SK-N-SH treated with all-trans-retinoic acid at 6 μM for 48 hours (cell line): ENCODE data around the gene FBXO31.

Source experiments
- ATAC-seq: fragments of 200-7000 bp; cut with Tn5 transposase; 3 replicates; pipeline ENCODE4 v1.9.1; 2020; ENCODE audit warnings: mild to moderate bottlenecking, moderate library complexity
- ARNTL ChIP-seq: fragments of 450-650 bp; formaldehyde crosslinking; IDR thresholded peaks from 2 replicates; pipeline ENCODE4 v1.5.0; 2020; ENCODE audit warnings: low read depth, mild to moderate bottlenecking, moderate library complexity, borderline replicate concordance
- BACH2 ChIP-seq: fragments of 250-450 bp; sonication (Bioruptor Pico); IDR thresholded peaks from 2 replicates; pipeline ENCODE4 v1.9.0; 2021; ENCODE audit warnings: mild to moderate bottlenecking, borderline replicate concordance
- CREB5 ChIP-seq: fragments of 250-450 bp; sonication (Bioruptor Pico); IDR thresholded peaks from 2 replicates; pipeline ENCODE4 v1.5.1; 2020; ENCODE audit warnings: low read depth, mild to moderate bottlenecking, moderate library complexity
- CSDC2 ChIP-seq: fragments of 250-450 bp; sonication (Bioruptor Pico); IDR thresholded peaks from 2 replicates; pipeline ENCODE4 v1.5.0; 2020; ENCODE audit warnings: mild to moderate bottlenecking, moderate library complexity
- CSRNP3 ChIP-seq: fragments of 250-450 bp; sonication (Bioruptor Pico); IDR thresholded peaks from 2 replicates; pipeline ENCODE4 v1.5.1; 2021; ENCODE audit warnings: mild to moderate bottlenecking, moderate library complexity
- ESRRG ChIP-seq: fragments of 250-450 bp; sonication (Bioruptor Pico); IDR thresholded peaks from 2 replicates; pipeline ENCODE4 v1.6.1; 2021; ENCODE audit warnings: mild to moderate bottlenecking
- OSR1 ChIP-seq: fragments of 250-450 bp; sonication (Bioruptor Pico); IDR thresholded peaks from 2 replicates; pipeline ENCODE4 v1.8.0; 2022; ENCODE audit warnings: moderate library complexity, mild to moderate bottlenecking, inconsistent platforms
- POU6F1 ChIP-seq: fragments of 250-450 bp; sonication (Bioruptor Pico); IDR thresholded peaks from 2 replicates; pipeline ENCODE4 v1.8.0; 2021; ENCODE audit warnings: low read depth, mild to moderate bottlenecking, moderate library complexity, borderline replicate concordance
- PPARA ChIP-seq: fragments of 250-450 bp; sonication (Bioruptor Pico); IDR thresholded peaks from 2 replicates; pipeline ENCODE4 v1.5.0; 2020; ENCODE audit warnings: mild to moderate bottlenecking, borderline replicate concordance
- RARB ChIP-seq: fragments of 250-450 bp; sonication (Bioruptor Pico); IDR thresholded peaks from 2 replicates; pipeline ENCODE4 v1.8.0; 2021; ENCODE audit warnings: mild to moderate bottlenecking, moderate library complexity
- SNAI2 ChIP-seq: fragments of 250-450 bp; sonication (Bioruptor Pico); IDR thresholded peaks from 2 replicates; pipeline ENCODE4 v1.5.0; 2020; ENCODE audit warnings: mild to moderate bottlenecking, moderate library complexity
- TCF4 ChIP-seq: fragments of 250-450 bp; sonication (Bioruptor Pico); IDR thresholded peaks from 2 replicates; pipeline ENCODE4 v1.8.0; 2021; ENCODE audit warnings: mild to moderate bottlenecking, moderate library complexity, borderline replicate concordance
- TOX ChIP-seq: fragments of 250-450 bp; sonication (Bioruptor Pico); IDR thresholded peaks from 2 replicates; pipeline ENCODE4 v1.8.0; 2021; ENCODE audit warnings: mild to moderate bottlenecking, moderate library complexity, borderline replicate concordance
- TSHZ2 ChIP-seq: fragments of 250-450 bp; sonication (Bioruptor Pico); IDR thresholded peaks from 2 replicates; pipeline ENCODE4 v1.5.0; 2020; ENCODE audit warnings: mild to moderate bottlenecking, moderate library complexity
- ZFP3 ChIP-seq: fragments of 250-450 bp; sonication (Bioruptor Pico); IDR thresholded peaks from 2 replicates; pipeline ENCODE4 v1.5.0; 2020; ENCODE audit warnings: mild to moderate bottlenecking, moderate library complexity
- ZFP30 ChIP-seq: fragments of 450-650 bp; formaldehyde crosslinking; IDR thresholded peaks from 2 replicates; pipeline ENCODE4 v1.5.0; 2022; ENCODE audit warnings: mild to moderate bottlenecking, moderate library complexity
- ZNF565 ChIP-seq: fragments of 450-650 bp; formaldehyde crosslinking; conservative IDR thresholded peaks from 2 replicates; pipeline ENCODE4 v1.5.0; 2020; ENCODE audit warnings: low read depth, mild to moderate bottlenecking, moderate library complexity
- ZNF70 ChIP-seq: fragments of 450-650 bp; formaldehyde crosslinking; IDR thresholded peaks from 2 replicates; pipeline ENCODE4 v1.5.0; 2020; ENCODE audit warnings: mild to moderate bottlenecking, moderate library complexity
- ZNF8 ChIP-seq: fragments of 450-650 bp; formaldehyde crosslinking; IDR thresholded peaks from 2 replicates; pipeline ENCODE4 v1.5.0; 2020; ENCODE audit warnings: mild to moderate bottlenecking, moderate library complexity
- TF ChIP-seq, protein P1 (sequence below): fragments of 250-450 bp; sonication (Bioruptor Pico); IDR thresholded peaks from 2 replicates; pipeline ENCODE4 v1.8.0; 2020; ENCODE audit warnings: mild to moderate bottlenecking, moderate library complexity, borderline replicate concordance

FBXO31 gene

GRCh38 chr16:87376660-87377059 is 6.9 kb downstream of the FBXO31 start:
- ATAC-seq, result no peak
- TF ChIP-seq OSR1 (CRISPR knock-in tag) (no peak), CSDC2 (no peak), ZNF565 (no peak), CREB5 (CRISPR knock-in tag) (no peak), RARB (CRISPR knock-in tag) (no peak), POU6F1 (CRISPR knock-in tag) (no peak), BACH2 (CRISPR knock-in tag) (no peak), ZFP30 (CRISPR knock-in tag) (no peak), ZNF8 (CRISPR knock-in tag) (no peak), TCF4 (CRISPR knock-in tag) (no peak), CSRNP3 (CRISPR knock-in tag) (no peak)
- TF ChIP-seq, protein P1, sequence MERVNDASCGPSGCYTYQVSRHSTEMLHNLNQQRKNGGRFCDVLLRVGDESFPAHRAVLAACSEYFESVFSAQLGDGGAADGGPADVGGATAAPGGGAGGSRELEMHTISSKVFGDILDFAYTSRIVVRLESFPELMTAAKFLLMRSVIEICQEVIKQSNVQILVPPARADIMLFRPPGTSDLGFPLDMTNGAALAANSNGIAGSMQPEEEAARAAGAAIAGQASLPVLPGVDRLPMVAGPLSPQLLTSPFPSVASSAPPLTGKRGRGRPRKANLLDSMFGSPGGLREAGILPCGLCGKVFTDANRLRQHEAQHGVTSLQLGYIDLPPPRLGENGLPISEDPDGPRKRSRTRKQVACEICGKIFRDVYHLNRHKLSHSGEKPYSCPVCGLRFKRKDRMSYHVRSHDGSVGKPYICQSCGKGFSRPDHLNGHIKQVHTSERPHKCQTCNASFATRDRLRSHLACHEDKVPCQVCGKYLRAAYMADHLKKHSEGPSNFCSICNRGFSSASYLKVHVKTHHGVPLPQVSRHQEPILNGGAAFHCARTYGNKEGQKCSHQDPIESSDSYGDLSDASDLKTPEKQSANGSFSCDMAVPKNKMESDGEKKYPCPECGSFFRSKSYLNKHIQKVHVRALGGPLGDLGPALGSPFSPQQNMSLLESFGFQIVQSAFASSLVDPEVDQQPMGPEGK (CRISPR knock-in tag), result no peak

- peak; percentile 31; the same call in 1 of the 3 replicates for ATAC-seq
- TF ChIP-seq ESRRG (no peak), OSR1 (CRISPR knock-in tag) (no peak), CSDC2 (no peak), BACH2 (CRISPR knock-in tag) (no peak), TCF4 (CRISPR knock-in tag) (no peak), TSHZ2 (no peak), ZFP3 (CRISPR knock-in tag) (no peak), ZNF565 (no peak), SNAI2 (CRISPR knock-in tag) (no peak), TOX (CRISPR knock-in tag) (no peak), CREB5 (CRISPR knock-in tag) (no peak), ZNF70 (CRISPR knock-in tag) (no peak), PPARA (CRISPR knock-in tag) (no peak), ARNTL (CRISPR knock-in tag) (no peak), CSRNP3 (CRISPR knock-in tag) (no peak), ZNF8 (CRISPR knock-in tag) (no peak), RARB (CRISPR knock-in tag) (no peak)
- TF ChIP-seq, protein P1 (CRISPR knock-in tag), result no peak
Observed at GRCh38 chr16:87375426-87376135, 8.0 kb downstream of the FBXO31 start.
